ENCODE measurements around the gene DUSP9.

Gene DUSP9

DNA sequence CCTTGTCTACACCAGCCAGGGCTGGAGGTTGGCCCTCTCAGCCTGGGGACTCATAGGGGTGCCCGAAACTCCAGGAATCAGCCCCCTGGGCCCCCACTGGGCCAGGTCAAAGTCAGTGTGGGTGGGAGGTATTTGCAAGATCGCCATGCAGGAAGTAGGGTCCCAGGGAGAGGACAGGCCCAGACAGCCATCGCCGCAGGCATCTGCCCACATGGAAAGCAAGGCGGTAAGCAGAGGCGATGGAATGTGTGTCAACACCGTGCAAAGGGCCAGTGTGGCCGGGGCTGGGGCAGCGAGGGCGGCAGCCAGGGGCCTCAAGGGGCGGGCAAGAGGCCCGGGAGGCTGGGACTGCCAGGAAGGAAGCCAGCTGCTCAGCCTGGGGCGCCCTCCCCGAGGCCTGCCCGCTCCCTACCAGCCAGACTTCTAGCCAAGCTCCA is 19.3 kb upstream of the DUSP9 start:
- H3K36me3 ChIP-seq (ENCODE audit: control insufficient read depth in 5 of 5, insufficient read depth in 5 of 5, low read length in 5 of 5), result no peaks in the 10 kb centered on the region
- H3K4me1 ChIP-seq (ENCODE audit: control insufficient read depth in 5 of 5, insufficient read depth in 5 of 5, low read length in 5 of 5), result peaks cover 0 to 11% (median 4%) of the 10 kb centered on the region in 5 donors
- peaks cover 8 to 18% (median 14%) of the 10 kb centered on the region in 5 donors for H3K9me3 ChIP-seq (ENCODE audit: control insufficient read depth in 5 of 5, low read length in 5 of 5)
- H3K9ac ChIP-seq (ENCODE audit: low read length in 5 of 5), result no peak overlapping the region
- H3K27me3 ChIP-seq (ENCODE audit: control insufficient read depth in 5 of 5, insufficient read depth in 4 of 5, low read length in 5 of 5), result peaks cover 0 to 39% (median 22%) of the 10 kb centered on the region in 5 donors
- H3K4me3 ChIP-seq (ENCODE audit: low read depth in 1 of 5, low read length in 5 of 5), result no peak overlapping the region
- no peak overlapping the region for H3K27ac ChIP-seq (ENCODE audit: low read depth, low read length)

DNA sequence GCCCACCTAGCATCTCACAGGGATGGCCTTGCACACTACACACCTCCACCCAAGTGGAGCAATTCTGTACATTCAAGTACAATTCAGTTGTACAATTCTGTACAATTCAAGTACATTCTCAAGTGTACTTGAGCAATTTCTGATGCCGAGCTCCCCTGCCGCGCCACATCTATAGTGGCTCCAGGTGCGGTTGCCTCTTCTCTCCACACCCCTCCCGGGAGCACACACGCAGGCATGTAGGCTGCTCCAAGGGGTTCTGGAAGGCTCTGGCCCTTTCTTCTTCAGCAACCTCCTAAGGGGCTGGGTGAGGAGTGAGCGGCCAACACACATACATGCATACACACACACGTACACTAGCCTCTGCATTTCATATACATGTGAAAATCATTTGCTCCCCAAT is 18.9 kb upstream of the DUSP9 start:
- H3K27me3 ChIP-seq (ENCODE audit: control insufficient read depth in 5 of 5, insufficient read depth in 4 of 5, low read length in 5 of 5), result peaks cover 0 to 39% (median 22%) of the 10 kb centered on the region in 5 donors
- H3K4me3 ChIP-seq (ENCODE audit: low read depth in 1 of 5, low read length in 5 of 5), result no peak overlapping the region
- peaks cover 8 to 18% (median 14%) of the 10 kb centered on the region in 5 donors for H3K9me3 ChIP-seq (ENCODE audit: control insufficient read depth in 5 of 5, low read length in 5 of 5)
- H3K9ac ChIP-seq (ENCODE audit: low read length in 5 of 5), result no peak overlapping the region
- no peaks in the 10 kb centered on the region for H3K36me3 ChIP-seq (ENCODE audit: control insufficient read depth in 5 of 5, insufficient read depth in 5 of 5, low read length in 5 of 5)
- no peak overlapping the region for H3K27ac ChIP-seq (ENCODE audit: low read depth, low read length)
- H3K4me1 ChIP-seq (ENCODE audit: control insufficient read depth in 5 of 5, insufficient read depth in 5 of 5, low read length in 5 of 5), result peaks cover 0 to 8% (median 0%) of the 10 kb centered on the region in 5 donors

DNA sequence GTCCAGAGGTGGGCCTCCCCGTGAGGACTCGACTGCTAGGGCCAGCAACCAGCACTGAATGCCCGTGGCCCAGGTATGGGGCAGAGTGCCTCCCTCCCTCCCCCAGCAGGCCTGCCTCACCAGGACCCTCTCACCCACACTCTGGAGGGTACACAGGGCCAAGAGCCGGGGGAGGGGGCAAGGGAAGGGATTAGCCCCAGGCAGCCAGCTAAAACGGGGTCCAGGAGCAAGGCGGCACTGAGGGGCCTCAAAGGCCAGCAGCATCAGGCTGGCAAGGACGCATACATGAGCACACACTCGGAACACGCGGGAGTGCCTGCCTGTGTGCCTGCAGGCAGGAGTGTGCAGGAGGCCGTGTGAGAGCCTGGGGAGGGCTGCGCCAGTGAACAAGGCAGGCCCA is 18.3 kb upstream of the DUSP9 start:
- Histone ChIP-seq H3K9me3 (ENCODE audit: control insufficient read depth in 5 of 5, low read length in 5 of 5) (peaks cover 8 to 18% (median 14%) of the 10 kb centered on the region in 5 donors), H3K9ac (ENCODE audit: low read length in 5 of 5) (no peak overlapping the region), H3K27me3 (ENCODE audit: control insufficient read depth in 5 of 5, insufficient read depth in 4 of 5, low read length in 5 of 5) (peaks cover 0 to 35% (median 23%) of the 10 kb centered on the region in 5 donors), H3K4me1 (ENCODE audit: control insufficient read depth in 5 of 5, insufficient read depth in 5 of 5, low read length in 5 of 5) (peaks cover 0 to 8% (median 0%) of the 10 kb centered on the region in 5 donors), H3K27ac (ENCODE audit: low read depth, low read length) (no peak overlapping the region), H3K36me3 (ENCODE audit: control insufficient read depth in 5 of 5, insufficient read depth in 5 of 5, low read length in 5 of 5) (no peaks in the 10 kb centered on the region), H3K4me3 (ENCODE audit: low read depth in 1 of 5, low read length in 5 of 5) (no peak overlapping the region)

DNA sequence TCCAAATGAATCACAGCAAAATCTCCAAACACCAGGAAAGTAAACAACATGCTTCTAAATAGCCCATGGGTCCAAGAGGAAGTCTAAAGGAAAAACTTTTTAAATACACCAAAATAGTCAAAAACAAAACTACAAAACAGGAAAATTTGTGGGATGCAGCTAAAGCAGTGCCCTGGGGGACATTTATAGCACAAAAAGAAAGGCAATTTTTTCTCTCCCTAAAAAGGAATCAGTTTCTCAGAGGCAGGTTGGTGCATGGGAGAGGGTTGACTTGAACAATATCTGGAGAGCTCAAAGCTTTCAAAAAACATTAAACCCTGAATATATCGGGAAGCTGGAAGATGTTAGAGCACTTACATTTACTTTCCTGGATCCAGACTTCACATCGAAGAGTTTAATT is 15.7 kb upstream of the DUSP9 start:
- Histone ChIP-seq H3K4me3 (ENCODE audit: low read depth in 1 of 5, low read length in 5 of 5) (no peak overlapping the region), H3K4me1 (ENCODE audit: control insufficient read depth in 5 of 5, insufficient read depth in 5 of 5, low read length in 5 of 5) (peaks cover 3 to 12% (median 9%) of the 10 kb centered on the region in 5 donors)

DNA sequence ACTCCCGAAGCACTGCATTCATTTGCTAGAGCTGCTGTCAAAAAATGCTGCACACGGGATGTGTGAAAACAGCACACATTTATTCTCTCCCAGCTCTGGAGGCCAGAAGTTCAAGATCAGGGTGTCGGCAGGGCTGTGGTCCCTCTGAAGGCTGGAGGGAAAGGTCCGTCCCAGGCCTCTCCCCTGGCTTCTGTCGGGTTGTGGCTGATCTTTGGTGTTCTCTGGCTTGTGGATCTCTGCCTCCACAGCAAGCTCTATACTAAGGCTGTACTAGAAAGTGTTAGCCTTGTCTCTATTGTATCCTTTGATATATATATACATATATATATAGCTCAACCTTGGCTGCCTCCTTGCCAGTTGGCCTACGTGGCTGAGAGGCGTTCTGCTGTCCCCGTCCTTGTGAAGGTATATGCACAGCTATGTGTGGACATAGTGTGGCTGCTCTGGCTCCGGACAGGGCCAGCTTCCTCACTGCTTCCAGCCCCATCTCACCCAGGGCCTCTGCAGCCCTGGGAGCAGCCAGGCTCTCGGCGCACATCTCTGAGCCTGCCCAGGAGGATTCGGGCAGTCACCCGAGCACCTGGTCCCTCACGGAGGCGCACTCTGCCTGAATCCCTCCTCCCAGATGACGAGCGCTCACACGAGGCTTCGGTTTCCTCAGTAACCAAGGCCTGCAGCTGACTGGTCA is 15.0 kb upstream of the DUSP9 start:
- H3K27me3 ChIP-seq (ENCODE audit: control insufficient read depth in 5 of 5, insufficient read depth in 4 of 5, low read length in 5 of 5), result peaks cover 0 to 21% (median 16%) of the 10 kb centered on the region in 5 donors
- H3K4me1 ChIP-seq (ENCODE audit: control insufficient read depth in 5 of 5, insufficient read depth in 5 of 5, low read length in 5 of 5), result peaks cover 3 to 12% (median 9%) of the 10 kb centered on the region in 5 donors
- H3K9me3 ChIP-seq (ENCODE audit: control insufficient read depth in 5 of 5, low read length in 5 of 5), result peaks cover 8 to 18% (median 14%) of the 10 kb centered on the region in 5 donors
- H3K36me3 ChIP-seq (ENCODE audit: control insufficient read depth in 5 of 5, insufficient read depth in 5 of 5, low read length in 5 of 5), result no peaks in the 10 kb centered on the region
- no peak overlapping the region for H3K27ac ChIP-seq (ENCODE audit: low read depth, low read length)
- no peak overlapping the region for H3K4me3 ChIP-seq (ENCODE audit: low read depth in 1 of 5, low read length in 5 of 5)
- no peak overlapping the region for H3K9ac ChIP-seq (ENCODE audit: low read length in 5 of 5)

More for the DNA sequence above, 15.7 kb upstream of the DUSP9 start:
- H3K9ac ChIP-seq (ENCODE audit: low read length in 5 of 5), result no peak overlapping the region
- no peak overlapping the region for H3K27ac ChIP-seq (ENCODE audit: low read depth, low read length)
- peaks cover 0 to 19% (median 16%) of the 10 kb centered on the region in 5 donors for H3K27me3 ChIP-seq (ENCODE audit: control insufficient read depth in 5 of 5, insufficient read depth in 4 of 5, low read length in 5 of 5)
- peaks cover 8 to 18% (median 14%) of the 10 kb centered on the region in 5 donors for H3K9me3 ChIP-seq (ENCODE audit: control insufficient read depth in 5 of 5, low read length in 5 of 5)
- no peaks in the 10 kb centered on the region for H3K36me3 ChIP-seq (ENCODE audit: control insufficient read depth in 5 of 5, insufficient read depth in 5 of 5, low read length in 5 of 5)

DNA sequence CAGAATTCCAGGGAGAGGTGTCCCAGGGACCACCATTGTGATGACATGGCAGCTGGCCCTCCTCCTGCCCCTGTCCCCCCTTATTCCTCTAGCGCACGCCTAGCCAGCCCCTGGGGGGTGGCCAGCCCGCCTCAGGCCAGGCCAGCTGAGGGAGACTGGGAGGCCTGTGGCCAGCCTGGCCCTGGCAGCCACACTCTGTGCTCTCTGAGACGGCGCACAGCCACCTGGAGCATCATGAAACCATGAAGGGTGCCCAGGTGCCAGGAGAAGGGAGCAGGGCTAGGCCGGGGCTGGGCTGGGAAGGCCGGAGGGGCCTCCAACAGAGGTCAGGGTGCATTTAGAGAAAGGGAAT is 14.4 kb upstream of the DUSP9 start:
- Histone ChIP-seq H3K9ac (ENCODE audit: low read length in 5 of 5) (no peak overlapping the region), H3K9me3 (ENCODE audit: control insufficient read depth in 5 of 5, low read length in 5 of 5) (peaks cover 8 to 18% (median 14%) of the 10 kb centered on the region in 5 donors), H3K27ac (ENCODE audit: low read depth, low read length) (no peak overlapping the region)

DNA sequence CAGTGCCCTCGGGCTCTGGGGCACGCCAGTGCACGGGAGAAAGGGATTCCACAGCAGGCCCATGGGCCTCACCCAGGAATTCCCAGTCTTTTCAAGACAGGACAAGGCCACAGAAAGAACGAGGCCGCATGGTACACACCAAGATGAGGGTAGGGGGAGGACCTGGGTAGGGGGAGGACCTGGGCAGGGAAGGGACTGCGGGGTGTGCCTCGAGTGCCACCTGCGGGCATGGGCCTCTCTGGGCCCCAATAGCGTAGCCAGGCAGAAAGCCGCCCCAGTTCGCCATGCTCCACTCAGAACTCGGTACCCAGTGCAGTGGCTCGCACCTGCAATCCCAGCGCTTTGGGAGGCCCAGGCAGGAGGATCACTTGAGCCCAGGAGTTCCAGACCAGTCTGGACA is 14.0 kb upstream of the DUSP9 start:
- H3K9me3 ChIP-seq (ENCODE audit: control insufficient read depth in 5 of 5, low read length in 5 of 5), result peaks cover 8 to 18% (median 14%) of the 10 kb centered on the region in 5 donors
- no peak overlapping the region for H3K27ac ChIP-seq (ENCODE audit: low read depth, low read length)
- H3K9ac ChIP-seq (ENCODE audit: low read length in 5 of 5), result no peak overlapping the region
- H3K4me1 ChIP-seq (ENCODE audit: control insufficient read depth in 5 of 5, insufficient read depth in 5 of 5, low read length in 5 of 5), result peaks cover 3 to 10% (median 9%) of the 10 kb centered on the region in 5 donors
- no peaks in the 10 kb centered on the region for H3K36me3 ChIP-seq (ENCODE audit: control insufficient read depth in 5 of 5, insufficient read depth in 5 of 5, low read length in 5 of 5)
- no peak overlapping the region for H3K4me3 ChIP-seq (ENCODE audit: low read depth in 1 of 5, low read length in 5 of 5)
- H3K27me3 ChIP-seq (ENCODE audit: control insufficient read depth in 5 of 5, insufficient read depth in 4 of 5, low read length in 5 of 5), result peaks cover 0 to 24% (median 18%) of the 10 kb centered on the region in 5 donors

More for the DNA sequence above, 14.4 kb upstream of the DUSP9 start:
- no peaks in the 10 kb centered on the region for H3K36me3 ChIP-seq (ENCODE audit: control insufficient read depth in 5 of 5, insufficient read depth in 5 of 5, low read length in 5 of 5)
- no peak overlapping the region for H3K4me3 ChIP-seq (ENCODE audit: low read depth in 1 of 5, low read length in 5 of 5)
- H3K27me3 ChIP-seq (ENCODE audit: control insufficient read depth in 5 of 5, insufficient read depth in 4 of 5, low read length in 5 of 5), result peaks cover 0 to 23% (median 17%) of the 10 kb centered on the region in 5 donors
- peaks cover 3 to 12% (median 9%) of the 10 kb centered on the region in 5 donors for H3K4me1 ChIP-seq (ENCODE audit: control insufficient read depth in 5 of 5, insufficient read depth in 5 of 5, low read length in 5 of 5)

DNA sequence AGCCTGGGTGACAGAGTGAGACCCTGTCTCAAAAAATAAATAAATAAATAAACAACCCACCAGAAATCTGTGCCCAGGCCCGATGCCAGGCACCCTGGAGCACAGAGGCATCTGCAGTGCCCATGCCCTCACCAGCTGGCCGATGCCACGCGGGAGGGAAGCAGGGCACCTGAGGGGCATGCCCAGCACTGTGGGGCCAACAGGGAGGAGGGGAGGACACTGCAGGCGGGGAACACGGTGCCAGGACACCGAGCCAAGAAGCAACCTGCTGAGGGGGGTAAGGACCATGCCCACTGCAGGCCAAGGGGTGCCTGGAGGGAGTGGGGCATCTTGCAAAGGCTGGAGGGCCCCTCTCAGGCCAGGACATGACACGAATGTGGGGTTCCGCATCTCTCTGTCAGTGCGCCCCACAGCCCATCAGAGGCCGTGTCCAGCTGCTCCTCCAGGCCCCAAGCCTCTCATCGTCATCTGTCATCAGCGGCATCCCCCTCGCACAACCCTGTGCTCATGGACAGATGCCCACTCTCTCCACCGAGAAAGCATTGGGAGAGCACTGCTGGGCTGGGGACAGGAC is 13.3 kb upstream of the DUSP9 start:
- H3K27ac ChIP-seq (ENCODE audit: low read depth, low read length), result no peak overlapping the region
- H3K27me3 ChIP-seq (ENCODE audit: control insufficient read depth in 5 of 5, insufficient read depth in 4 of 5, low read length in 5 of 5), result peaks cover under 1 to 28% (median 17%) of the 10 kb centered on the region in 5 donors
- no peaks in the 10 kb centered on the region for H3K36me3 ChIP-seq (ENCODE audit: control insufficient read depth in 5 of 5, insufficient read depth in 5 of 5, low read length in 5 of 5)
- H3K9me3 ChIP-seq (ENCODE audit: control insufficient read depth in 5 of 5, low read length in 5 of 5), result peaks cover 8 to 18% (median 14%) of the 10 kb centered on the region in 5 donors
- peaks cover 3 to 10% (median 9%) of the 10 kb centered on the region in 5 donors for H3K4me1 ChIP-seq (ENCODE audit: control insufficient read depth in 5 of 5, insufficient read depth in 5 of 5, low read length in 5 of 5)
- no peak overlapping the region for H3K4me3 ChIP-seq (ENCODE audit: low read depth in 1 of 5, low read length in 5 of 5)
- no peak overlapping the region for H3K9ac ChIP-seq (ENCODE audit: low read length in 5 of 5)

DNA sequence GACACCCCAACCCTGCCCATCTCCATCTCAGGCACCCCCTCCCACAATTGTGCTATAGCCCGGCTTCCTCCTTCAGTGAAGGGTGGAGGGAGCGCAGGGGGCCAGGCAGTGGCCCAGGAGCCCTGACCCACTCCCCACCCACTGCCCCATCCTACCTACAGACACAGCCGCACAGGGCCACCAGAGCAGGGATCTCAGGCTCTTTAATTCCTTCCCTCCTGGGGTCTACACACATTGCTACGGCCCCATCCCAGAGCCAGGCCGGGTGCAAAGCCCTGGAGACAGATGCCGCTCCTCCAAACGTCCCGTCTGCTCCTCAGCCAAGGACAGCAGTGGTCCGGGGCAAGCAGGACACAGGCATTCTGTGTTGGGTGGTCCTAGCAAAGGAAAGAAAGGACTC is 12.8 kb upstream of the DUSP9 start:
- H3K36me3 ChIP-seq (ENCODE audit: control insufficient read depth in 5 of 5, insufficient read depth in 5 of 5, low read length in 5 of 5), result no peaks in the 10 kb centered on the region
- peaks cover 8 to 18% (median 14%) of the 10 kb centered on the region in 5 donors for H3K9me3 ChIP-seq (ENCODE audit: control insufficient read depth in 5 of 5, low read length in 5 of 5)
- peaks cover 6 to 27% (median 19%) of the 10 kb centered on the region in 5 donors for H3K27me3 ChIP-seq (ENCODE audit: control insufficient read depth in 5 of 5, insufficient read depth in 4 of 5, low read length in 5 of 5)
- H3K9ac ChIP-seq (ENCODE audit: low read length in 5 of 5), result no peak overlapping the region
- H3K4me3 ChIP-seq (ENCODE audit: low read depth in 1 of 5, low read length in 5 of 5), result no peak overlapping the region
- H3K27ac ChIP-seq (ENCODE audit: low read depth, low read length), result no peak overlapping the region
- peaks cover 3 to 10% (median 9%) of the 10 kb centered on the region in 5 donors for H3K4me1 ChIP-seq (ENCODE audit: control insufficient read depth in 5 of 5, insufficient read depth in 5 of 5, low read length in 5 of 5)

DNA sequence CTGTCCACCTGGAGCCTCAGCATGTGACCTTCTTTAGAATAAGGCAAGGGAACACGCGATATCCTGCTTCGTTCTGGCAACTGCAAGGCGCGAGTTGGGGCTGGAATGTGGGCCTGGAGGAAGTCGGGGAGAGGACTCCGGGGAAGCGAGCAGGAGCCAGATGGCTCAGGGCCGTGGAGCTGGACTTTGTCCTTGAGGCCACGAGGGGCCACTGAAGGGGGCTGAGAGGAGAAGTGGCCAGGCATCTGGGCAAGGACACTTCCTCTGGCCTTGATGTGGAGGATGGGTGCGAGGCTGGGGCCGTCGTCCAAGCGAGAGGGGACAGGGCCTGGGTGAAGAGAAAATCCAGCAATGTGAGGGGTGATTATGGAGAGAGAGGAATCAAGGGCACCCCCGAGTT is 12.2 kb upstream of the DUSP9 start:
- H3K36me3 ChIP-seq (ENCODE audit: control insufficient read depth in 5 of 5, insufficient read depth in 5 of 5, low read length in 5 of 5), result no peaks in the 10 kb centered on the region
- H3K4me3 ChIP-seq (ENCODE audit: low read depth in 1 of 5, low read length in 5 of 5), result no peak overlapping the region
- H3K4me1 ChIP-seq (ENCODE audit: control insufficient read depth in 5 of 5, insufficient read depth in 5 of 5, low read length in 5 of 5), result peaks cover 3 to 10% (median 9%) of the 10 kb centered on the region in 5 donors
- H3K9ac ChIP-seq (ENCODE audit: low read length in 5 of 5), result no peak overlapping the region
- no peak overlapping the region for H3K27ac ChIP-seq (ENCODE audit: low read depth, low read length)
- peaks cover 6 to 25% (median 20%) of the 10 kb centered on the region in 5 donors for H3K27me3 ChIP-seq (ENCODE audit: control insufficient read depth in 5 of 5, insufficient read depth in 4 of 5, low read length in 5 of 5)
- peaks cover 8 to 18% (median 14%) of the 10 kb centered on the region in 5 donors for H3K9me3 ChIP-seq (ENCODE audit: control insufficient read depth in 5 of 5, low read length in 5 of 5)
